ENCODE measurements around the gene HES3. TPM values are rescaled to one million over a fixed set of nuclear protein-coding genes. Genes with fewer than 3 reads are reported as not detected.

HES3 gene
- total RNA-seq, 1 donor from 2014 or later: not detected

- Histone ChIP-seq H3K36me3 (ENCODE audit: control insufficient read depth, insufficient read depth, low read length) (peaks cover 5% of the 10 kb centered on the region), H3K4me3 (ENCODE audit: low read depth, low read length) (peak overlapping the region; percentile 72), H3K27me3 (ENCODE audit: control insufficient read depth, insufficient read depth, low read length) (no peaks in the 10 kb centered on the region)
- FAIRE-seq (no peak), DNase-seq (ENCODE audit: low read depth) (peak; percentile 71)
- TF ChIP-seq, protein P1, sequence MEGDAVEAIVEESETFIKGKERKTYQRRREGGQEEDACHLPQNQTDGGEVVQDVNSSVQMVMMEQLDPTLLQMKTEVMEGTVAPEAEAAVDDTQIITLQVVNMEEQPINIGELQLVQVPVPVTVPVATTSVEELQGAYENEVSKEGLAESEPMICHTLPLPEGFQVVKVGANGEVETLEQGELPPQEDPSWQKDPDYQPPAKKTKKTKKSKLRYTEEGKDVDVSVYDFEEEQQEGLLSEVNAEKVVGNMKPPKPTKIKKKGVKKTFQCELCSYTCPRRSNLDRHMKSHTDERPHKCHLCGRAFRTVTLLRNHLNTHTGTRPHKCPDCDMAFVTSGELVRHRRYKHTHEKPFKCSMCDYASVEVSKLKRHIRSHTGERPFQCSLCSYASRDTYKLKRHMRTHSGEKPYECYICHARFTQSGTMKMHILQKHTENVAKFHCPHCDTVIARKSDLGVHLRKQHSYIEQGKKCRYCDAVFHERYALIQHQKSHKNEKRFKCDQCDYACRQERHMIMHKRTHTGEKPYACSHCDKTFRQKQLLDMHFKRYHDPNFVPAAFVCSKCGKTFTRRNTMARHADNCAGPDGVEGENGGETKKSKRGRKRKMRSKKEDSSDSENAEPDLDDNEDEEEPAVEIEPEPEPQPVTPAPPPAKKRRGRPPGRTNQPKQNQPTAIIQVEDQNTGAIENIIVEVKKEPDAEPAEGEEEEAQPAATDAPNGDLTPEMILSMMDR (IDR thresholded peaks at IDR 0.05; ENCODE audit: insufficient read depth, low read length, severe bottlenecking): no peak
Measured at GRCh38 chr1:6259491-6260362, 15.7 kb downstream of the HES3 start.

- Histone ChIP-seq H3K4me3 (ENCODE audit: low read depth, low read length) (peak overlapping the region; percentile 72), H3K27me3 (ENCODE audit: control insufficient read depth, insufficient read depth, low read length) (no peaks in the 10 kb centered on the region), H3K36me3 (ENCODE audit: control insufficient read depth, insufficient read depth, low read length) (peaks cover 6% of the 10 kb centered on the region)
- TF ChIP-seq, protein P1 (IDR thresholded peaks at IDR 0.05; ENCODE audit: insufficient read depth, low read length, severe bottlenecking): no peak
- DNase-seq (ENCODE audit: low read depth): no peak
- FAIRE-seq: no peak
Measured at GRCh38 chr1:6260433-6260934, 16.5 kb downstream of the HES3 start.

DNA sequence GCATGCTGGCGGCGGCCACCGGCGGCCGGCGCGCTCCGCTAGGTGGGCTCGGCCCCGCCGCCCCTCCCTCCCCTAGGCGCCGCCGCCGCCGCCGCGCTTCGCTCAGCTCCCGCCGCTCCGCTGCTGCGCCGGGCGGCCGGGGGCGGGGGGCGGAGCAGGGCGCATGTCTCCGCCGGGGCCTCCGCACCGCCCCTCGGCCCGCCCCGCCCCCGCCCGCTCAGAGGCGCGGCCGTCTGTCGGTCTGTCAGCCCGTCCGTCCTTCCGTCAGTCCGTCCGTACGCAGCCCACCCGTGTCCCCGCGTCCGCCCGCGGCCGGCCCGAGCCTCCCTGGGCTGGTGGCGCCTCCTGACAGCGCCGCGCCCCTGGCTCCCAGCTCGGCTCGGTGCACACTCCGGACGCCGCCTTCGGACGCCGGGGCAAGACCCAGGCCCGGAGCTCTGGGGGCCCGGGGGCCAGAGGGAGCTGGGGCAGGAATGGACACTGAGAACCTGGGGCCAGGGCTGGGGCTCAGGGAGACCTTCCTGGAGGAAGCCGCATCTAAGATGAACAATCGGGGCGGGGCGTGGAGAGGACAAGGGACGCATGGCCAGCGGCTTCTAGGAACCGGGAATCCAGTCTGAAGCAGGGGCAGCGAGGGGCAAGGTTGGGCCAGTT is 17.1 kb downstream of the HES3 start, which contains the start of gene GPR153:
GPR153 (minus strand) TSS at position 138 of the 654 bp plus-strand sequence. CDS start 6,193 bp downstream, outside the sequence.
- H3K4me3 ChIP-seq (ENCODE audit: low read depth, low read length): peak within 1 kb of the TSS; percentile 72
- H3K36me3 ChIP-seq (ENCODE audit: control insufficient read depth, insufficient read depth, low read length): peaks cover 7% of the 10 kb centered on the region
- no peak for DNase-seq (ENCODE audit: low read depth)
- FAIRE-seq: no peak
- no peaks in the 10 kb centered on the region for H3K27me3 ChIP-seq (ENCODE audit: control insufficient read depth, insufficient read depth, low read length)
- TF ChIP-seq, protein P1 (IDR thresholded peaks at IDR 0.05; ENCODE audit: insufficient read depth, low read length, severe bottlenecking): no peak

GRCh38 chr1:6261615-6261995 is 17.6 kb downstream of the HES3 start:
- H3K4me3 ChIP-seq (ENCODE audit: low read depth, low read length): peak overlapping the region; percentile 72
- peaks cover 7% of the 10 kb centered on the region for H3K36me3 ChIP-seq (ENCODE audit: control insufficient read depth, insufficient read depth, low read length)
- DNase-seq (ENCODE audit: low read depth): no peak
- FAIRE-seq: no peak
- H3K27me3 ChIP-seq (ENCODE audit: control insufficient read depth, insufficient read depth, low read length): no peaks in the 10 kb centered on the region
- TF ChIP-seq, protein P1 (IDR thresholded peaks at IDR 0.05; ENCODE audit: insufficient read depth, low read length, severe bottlenecking): no peak

DNA sequence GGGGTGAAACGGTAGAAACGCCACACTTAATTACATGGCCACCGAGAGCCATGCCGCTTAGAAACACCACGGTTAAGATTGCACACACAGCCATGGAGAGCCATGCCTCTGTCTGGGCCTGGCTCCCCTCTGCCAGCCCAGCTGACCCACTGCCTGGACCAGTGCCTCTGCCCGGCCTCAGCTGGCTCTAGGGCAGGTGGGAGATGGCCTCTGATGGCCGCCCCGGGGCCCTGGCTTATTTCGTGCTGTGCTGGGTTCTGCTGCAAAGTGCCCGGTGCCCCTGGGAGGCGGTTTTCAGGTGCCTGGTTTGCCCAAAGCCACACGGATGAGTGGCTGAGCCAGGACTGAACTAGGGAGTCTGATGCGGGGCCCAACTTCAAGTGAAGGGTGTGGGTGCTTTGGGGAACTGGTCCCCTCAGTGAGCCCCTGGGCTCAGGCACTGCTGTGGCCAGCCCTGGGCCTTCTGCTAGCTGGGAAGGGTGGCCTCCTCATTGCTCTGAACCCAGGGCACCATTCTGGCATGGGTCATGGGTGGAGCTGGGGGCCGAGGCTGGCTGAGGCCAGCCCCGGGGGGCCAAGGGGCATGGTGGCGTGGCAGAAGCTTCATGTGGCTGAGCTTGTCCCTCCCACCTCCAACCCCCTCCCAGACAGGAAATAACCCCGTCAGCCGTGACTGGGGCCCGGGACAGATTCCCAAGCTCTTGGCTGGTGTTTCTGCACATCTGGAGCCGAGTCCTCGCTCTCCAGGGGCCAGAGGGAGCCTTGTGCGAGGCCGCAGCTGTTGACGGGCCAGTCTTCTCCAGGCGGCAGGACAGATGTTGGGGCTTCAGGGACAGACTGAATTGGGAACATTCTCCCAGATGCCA is 18.8 kb downstream of the HES3 start:
- Histone ChIP-seq H3K4me3 (ENCODE audit: low read depth, low read length) (no peak overlapping the region), H3K27me3 (ENCODE audit: control insufficient read depth, insufficient read depth, low read length) (no peaks in the 10 kb centered on the region), H3K36me3 (ENCODE audit: control insufficient read depth, insufficient read depth, low read length) (peaks cover 7% of the 10 kb centered on the region)
- DNase-seq (ENCODE audit: low read depth) (no peak), FAIRE-seq (no peak)
- TF ChIP-seq, protein P1 (IDR thresholded peaks at IDR 0.05; ENCODE audit: insufficient read depth, low read length, severe bottlenecking): no peak
